Measurements from ENCODE around the gene SHB. TPM values are rescaled to one million over a fixed set of nuclear protein-coding genes. Genes with fewer than 3 reads are reported as not detected.

The SHB gene
- total RNA-seq, 1 donor from 2014 or later: 14.2 TPM

GRCh38 chr9:37928552-37929430, 140.2 kb downstream of the SHB start:
- DNase-seq: no peak

- no peak for DNase-seq
Measured at GRCh38 chr9:37927601-37928551, 141.2 kb downstream of the SHB start.

- DNase-seq: no peak
Measured at GRCh38 chr9:37927132-37927531, 141.9 kb downstream of the SHB start.

GRCh38 chr9:37926737-37927118, 142.3 kb downstream of the SHB start:
- no peak for DNase-seq

GRCh38 chr9:37925786-37926736, 143.0 kb downstream of the SHB start:
- no peak for DNase-seq

GRCh38 chr9:37925006-37925405, 144.0 kb downstream of the SHB start:
- no peak for DNase-seq

- DNase-seq: no peak
Measured at GRCh38 chr9:37924538-37924937, 144.5 kb downstream of the SHB start.

GRCh38 chr9:37923796-37924427, 145.1 kb downstream of the SHB start:
- DNase-seq: no peak

GRCh38 chr9:37923118-37923795, 145.8 kb downstream of the SHB start:
- DNase-seq: no peak

- DNase-seq: no peak
Measured at GRCh38 chr9:37922363-37923117, 146.5 kb downstream of the SHB start.

- no peak for DNase-seq
Measured at GRCh38 chr9:37921546-37922300, 147.3 kb downstream of the SHB start.

- no peak for DNase-seq
Measured at GRCh38 chr9:37921168-37921510, 147.9 kb downstream of the SHB start.

GRCh38 chr9:37920471-37921167, 148.4 kb downstream of the SHB start:
- no peak for DNase-seq

GRCh38 chr9:37919956-37920335, 149.1 kb downstream of the SHB start:
- DNase-seq: no peak

GRCh38 chr9:37919246-37919955, 149.6 kb downstream of the SHB start:
- DNase-seq: no peak

- no peak for DNase-seq
Measured at GRCh38 chr9:37918665-37919170, 150.3 kb downstream of the SHB start.

GRCh38 chr9:37917801-37918664, 151.0 kb downstream of the SHB start:
- DNase-seq: no peak

Data from occipital lobe (tissue), 2 donors.